Panc1 (cell line): ENCODE results near the gene BICRA.
A peak's percentile ranks its signal among the peaks of the same experiment; 100 is the strongest.

Experiments
- POLR2AphosphoS5 ChIP-seq: IDR thresholded peaks from 2 replicates; pipeline ENCODE4 v1.6.1; 2012; ENCODE audit warnings: mild to moderate bottlenecking, low read depth, low read length, moderate library complexity
- SIN3A ChIP-seq: IDR thresholded peaks from 2 replicates; pipeline ENCODE4 v1.6.1; 2012; ENCODE audit warnings: low read depth, mild to moderate bottlenecking, low read length, moderate library complexity, borderline replicate concordance; ENCODE audit not compliant: insufficient read depth
- TF ChIP-seq, protein P1 (sequence below): fragments of 450-650 bp; IDR thresholded peaks from 2 replicates; pipeline ENCODE4 v1.5.1; 2017; ENCODE audit warnings: mild to moderate bottlenecking
- TF ChIP-seq, protein P2 (sequence below), 2 experiments: IDR thresholded peaks; 2 replicates each; pipeline ENCODE4 v1.6.1; 2011 to 2012; ENCODE audit warnings: low read depth in 2 of 2, control low read depth in 1 of 2, low read length in 1 of 2, mild to moderate bottlenecking in 1 of 2, moderate library complexity in 1 of 2; ENCODE audit not compliant: insufficient read depth in 1 of 2

DNA sequence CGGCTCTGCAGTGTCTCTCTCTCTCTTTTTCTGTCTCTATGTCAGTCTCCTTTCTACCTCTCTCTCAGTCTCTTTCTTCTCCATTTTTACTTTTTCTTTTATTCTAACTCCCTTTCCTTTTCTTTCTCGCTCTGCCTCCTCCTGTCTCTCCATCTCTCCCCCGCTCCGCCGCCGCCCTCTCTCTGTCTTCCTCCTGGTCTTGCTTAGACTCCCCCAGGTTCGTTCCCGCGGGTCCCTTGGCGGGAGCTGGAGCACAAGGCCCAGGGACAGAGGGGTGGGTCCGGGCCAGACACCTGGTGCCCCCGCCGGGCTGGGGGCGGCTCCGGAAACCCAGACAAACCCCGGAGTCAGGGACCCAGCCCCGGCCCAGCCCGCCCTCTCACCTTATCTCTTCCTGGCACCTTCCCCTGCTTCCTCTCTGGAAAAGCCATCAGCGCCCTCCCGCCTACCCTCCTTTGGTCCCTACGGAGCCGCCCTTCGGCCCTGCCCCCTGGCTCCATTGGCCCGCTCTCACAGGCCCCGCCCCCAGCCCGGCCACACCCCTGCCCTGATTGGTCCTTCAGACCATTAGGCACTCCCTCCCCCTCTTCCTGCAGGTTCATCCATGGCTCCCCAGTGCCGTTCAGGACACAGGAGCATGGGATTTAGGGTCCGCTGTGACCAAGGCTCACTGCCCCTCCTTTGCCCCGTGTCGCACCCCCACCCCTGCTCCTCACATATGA, 121.0 kb downstream of the BICRA start:
- TF ChIP-seq, protein P1, sequence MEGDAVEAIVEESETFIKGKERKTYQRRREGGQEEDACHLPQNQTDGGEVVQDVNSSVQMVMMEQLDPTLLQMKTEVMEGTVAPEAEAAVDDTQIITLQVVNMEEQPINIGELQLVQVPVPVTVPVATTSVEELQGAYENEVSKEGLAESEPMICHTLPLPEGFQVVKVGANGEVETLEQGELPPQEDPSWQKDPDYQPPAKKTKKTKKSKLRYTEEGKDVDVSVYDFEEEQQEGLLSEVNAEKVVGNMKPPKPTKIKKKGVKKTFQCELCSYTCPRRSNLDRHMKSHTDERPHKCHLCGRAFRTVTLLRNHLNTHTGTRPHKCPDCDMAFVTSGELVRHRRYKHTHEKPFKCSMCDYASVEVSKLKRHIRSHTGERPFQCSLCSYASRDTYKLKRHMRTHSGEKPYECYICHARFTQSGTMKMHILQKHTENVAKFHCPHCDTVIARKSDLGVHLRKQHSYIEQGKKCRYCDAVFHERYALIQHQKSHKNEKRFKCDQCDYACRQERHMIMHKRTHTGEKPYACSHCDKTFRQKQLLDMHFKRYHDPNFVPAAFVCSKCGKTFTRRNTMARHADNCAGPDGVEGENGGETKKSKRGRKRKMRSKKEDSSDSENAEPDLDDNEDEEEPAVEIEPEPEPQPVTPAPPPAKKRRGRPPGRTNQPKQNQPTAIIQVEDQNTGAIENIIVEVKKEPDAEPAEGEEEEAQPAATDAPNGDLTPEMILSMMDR: no peak
- TF ChIP-seq, protein P2, sequence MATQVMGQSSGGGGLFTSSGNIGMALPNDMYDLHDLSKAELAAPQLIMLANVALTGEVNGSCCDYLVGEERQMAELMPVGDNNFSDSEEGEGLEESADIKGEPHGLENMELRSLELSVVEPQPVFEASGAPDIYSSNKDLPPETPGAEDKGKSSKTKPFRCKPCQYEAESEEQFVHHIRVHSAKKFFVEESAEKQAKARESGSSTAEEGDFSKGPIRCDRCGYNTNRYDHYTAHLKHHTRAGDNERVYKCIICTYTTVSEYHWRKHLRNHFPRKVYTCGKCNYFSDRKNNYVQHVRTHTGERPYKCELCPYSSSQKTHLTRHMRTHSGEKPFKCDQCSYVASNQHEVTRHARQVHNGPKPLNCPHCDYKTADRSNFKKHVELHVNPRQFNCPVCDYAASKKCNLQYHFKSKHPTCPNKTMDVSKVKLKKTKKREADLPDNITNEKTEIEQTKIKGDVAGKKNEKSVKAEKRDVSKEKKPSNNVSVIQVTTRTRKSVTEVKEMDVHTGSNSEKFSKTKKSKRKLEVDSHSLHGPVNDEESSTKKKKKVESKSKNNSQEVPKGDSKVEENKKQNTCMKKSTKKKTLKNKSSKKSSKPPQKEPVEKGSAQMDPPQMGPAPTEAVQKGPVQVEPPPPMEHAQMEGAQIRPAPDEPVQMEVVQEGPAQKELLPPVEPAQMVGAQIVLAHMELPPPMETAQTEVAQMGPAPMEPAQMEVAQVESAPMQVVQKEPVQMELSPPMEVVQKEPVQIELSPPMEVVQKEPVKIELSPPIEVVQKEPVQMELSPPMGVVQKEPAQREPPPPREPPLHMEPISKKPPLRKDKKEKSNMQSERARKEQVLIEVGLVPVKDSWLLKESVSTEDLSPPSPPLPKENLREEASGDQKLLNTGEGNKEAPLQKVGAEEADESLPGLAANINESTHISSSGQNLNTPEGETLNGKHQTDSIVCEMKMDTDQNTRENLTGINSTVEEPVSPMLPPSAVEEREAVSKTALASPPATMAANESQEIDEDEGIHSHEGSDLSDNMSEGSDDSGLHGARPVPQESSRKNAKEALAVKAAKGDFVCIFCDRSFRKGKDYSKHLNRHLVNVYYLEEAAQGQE (IDR thresholded peaks at IDR 0.05; ENCODE audit: insufficient read depth in 1 of 2, low read depth in 2 of 2, low read length in 1 of 2): no peak
- TF ChIP-seq POLR2AphosphoS5 (no peak), SIN3A (0 out of 2 replicates have a peak, but pooled peaks have one; percentile 4)
